ENCODE measurements around the gene IGHMBP2. TPM values are rescaled to one million over a fixed set of nuclear protein-coding genes. Genes with fewer than 3 reads are reported as not detected.

The IGHMBP2 gene
- total RNA-seq, 1 experiment from 2014 or later, result 19.3 TPM

- H3K9me3 ChIP-seq (ENCODE audit: control insufficient read depth in 1 of 2, insufficient read depth in 1 of 2, low read depth in 1 of 2, low read length in 2 of 2), result peaks cover 0 to 3% of the 10 kb centered on the region in 2 experiments; a peak in 1 of 4 replicates
- ChIA-PET POLR2A (no interaction called here), CTCF (no interaction called here), RAD21 (ENCODE audit: low non-redundant PET in 1 of 2, low total read pairs in 2 of 2, uncharacterized antibody in 2 of 2, unreplicated experiment in 2 of 2) (no interaction called here)
- DNase-seq (ENCODE audit: low read depth, low spot score), result no peak
- no peak overlapping the region for H3K4me2 ChIP-seq (ENCODE audit: low read length)
- no peak overlapping the region for H3K9ac ChIP-seq (ENCODE audit: low read length)
- H3K36me3 ChIP-seq (ENCODE audit: control insufficient read depth in 1 of 2, insufficient read depth in 2 of 2, low read length in 2 of 2), result no peaks in the 10 kb centered on the region
- H3K79me2 ChIP-seq (ENCODE audit: insufficient read depth, low read length), result no peaks in the 10 kb centered on the region
- TF ChIP-seq CEBPB (IDR thresholded peaks at IDR 0.05; ENCODE audit: low read depth), result no peak
- no peak for TF ChIP-seq POLR2AphosphoS5 (IDR thresholded peaks at IDR 0.05; ENCODE audit: low read depth, low read length)
- no peak for TF ChIP-seq ZBTB33 (IDR thresholded peaks at IDR 0.05; ENCODE audit: extremely low read depth, insufficient replicate concordance, low read length)
- no peak overlapping the region for H3K27ac ChIP-seq (ENCODE audit: low read depth, low read length)
- intact Hi-C loops (cut with micrococcal nuclease), result no loop called here
- no peaks in the 10 kb centered on the region for H4K20me1 ChIP-seq (ENCODE audit: insufficient read depth)
- no peak overlapping the region for H3K4me3 ChIP-seq (replicated peaks in 1 of 2; ENCODE audit: low read depth in 1 of 2, low read length in 2 of 2)
- H2AFZ ChIP-seq (ENCODE audit: low read depth, low read length, poor library complexity, severe bottlenecking), result no peak overlapping the region
- ATAC-seq, result peak; percentile 53; the same call in 1 of the 2 replicates
- no TSS peak for BruUV-seq (replicated peaks)
- no peaks in the 10 kb centered on the region for H3K9me2 ChIP-seq (ENCODE audit: insufficient read depth)
- no peaks in the 10 kb centered on the region for H3K27me3 ChIP-seq (ENCODE audit: insufficient read depth, low read length)
- no peaks in the 10 kb centered on the region for H3K4me1 ChIP-seq (ENCODE audit: control insufficient read depth in 1 of 2, insufficient read depth in 2 of 2, low read length in 2 of 2)
Measured at GRCh38 chr11:68961245-68961644, 57.6 kb downstream of the IGHMBP2 start.

- DNase-seq (ENCODE audit: low read depth, low spot score), result no peak
- ATAC-seq, result no peak
- no TSS peak for BruUV-seq (replicated peaks)
- Histone ChIP-seq H3K9me3 (ENCODE audit: control insufficient read depth in 1 of 2, insufficient read depth in 1 of 2, low read depth in 1 of 2, low read length in 2 of 2) (peaks cover 0 to 3% of the 10 kb centered on the region in 2 experiments; a peak in 1 of 4 replicates), H3K36me3 (ENCODE audit: control insufficient read depth in 1 of 2, insufficient read depth in 2 of 2, low read length in 2 of 2) (no peaks in the 10 kb centered on the region), H4K20me1 (ENCODE audit: insufficient read depth) (no peaks in the 10 kb centered on the region), H3K4me3 (replicated peaks in 1 of 2; ENCODE audit: low read depth in 1 of 2, low read length in 2 of 2) (no peak overlapping the region), H3K4me1 (ENCODE audit: control insufficient read depth in 1 of 2, insufficient read depth in 2 of 2, low read length in 2 of 2) (no peaks in the 10 kb centered on the region), H3K9ac (ENCODE audit: low read length) (no peak overlapping the region), H2AFZ (ENCODE audit: low read depth, low read length, poor library complexity, severe bottlenecking) (no peak overlapping the region), H3K79me2 (ENCODE audit: insufficient read depth, low read length) (no peaks in the 10 kb centered on the region), H3K27me3 (ENCODE audit: insufficient read depth, low read length) (no peaks in the 10 kb centered on the region), H3K9me2 (ENCODE audit: insufficient read depth) (no peaks in the 10 kb centered on the region), H3K27ac (ENCODE audit: low read depth, low read length) (no peak overlapping the region), H3K4me2 (ENCODE audit: low read length) (no peak overlapping the region)
- intact Hi-C loops (cut with micrococcal nuclease), result no loop called here
- ChIA-PET RAD21 (ENCODE audit: low non-redundant PET in 1 of 2, low total read pairs in 2 of 2, uncharacterized antibody in 2 of 2, unreplicated experiment in 2 of 2) (no interaction called here), CTCF (no interaction called here), POLR2A (no interaction called here)
- TF ChIP-seq RAD21 (IDR thresholded peaks at IDR 0.05; ENCODE audit: low read depth) (peak; percentile 45), CBX3 (IDR thresholded peaks at IDR 0.05; ENCODE audit: low read depth) (no peak)
Measured at GRCh38 chr11:68962527-68963250, 59.0 kb downstream of the IGHMBP2 start.

Data from HCT116 (cell line).